HG02943 (cell line): ENCODE measurements around the gene ST6GALNAC1.
"Not testable (repeated sequence)": the region's sequence is repeated elsewhere in the genome, so short reads cannot be mapped to it uniquely, and the experiment has no call there.

Experiments
- ATAC-seq: cut with Tn5 transposase; IDR thresholded peaks from one replicate; pipeline ENCODE4 v1.9.1; 2021; ENCODE audit warnings: mild to moderate bottlenecking, low read depth, moderate library complexity; ENCODE audit not compliant: unreplicated experiment

ST6GALNAC1 gene

DNA sequence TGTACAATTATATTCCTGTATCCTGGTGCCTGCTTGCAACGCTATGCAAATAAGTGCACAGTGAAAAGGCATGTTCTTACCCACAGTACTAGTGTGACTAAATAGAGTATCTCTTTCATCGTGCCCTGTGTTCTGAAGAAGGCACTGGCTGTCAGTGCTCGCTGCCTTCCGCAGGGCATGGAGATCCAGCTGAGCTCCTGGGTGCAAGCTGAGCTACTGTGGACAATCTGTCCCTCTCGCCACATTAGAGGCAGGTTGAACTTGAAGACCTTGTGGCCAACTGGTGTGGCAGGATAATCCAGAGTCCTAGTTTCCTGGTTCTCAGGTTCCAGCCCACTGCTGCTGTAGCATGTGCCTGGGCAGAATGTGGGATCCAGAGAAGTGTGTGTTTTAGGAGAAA is 1.9 kb upstream of the ST6GALNAC1 start:
- ATAC-seq: no peak

DNA sequence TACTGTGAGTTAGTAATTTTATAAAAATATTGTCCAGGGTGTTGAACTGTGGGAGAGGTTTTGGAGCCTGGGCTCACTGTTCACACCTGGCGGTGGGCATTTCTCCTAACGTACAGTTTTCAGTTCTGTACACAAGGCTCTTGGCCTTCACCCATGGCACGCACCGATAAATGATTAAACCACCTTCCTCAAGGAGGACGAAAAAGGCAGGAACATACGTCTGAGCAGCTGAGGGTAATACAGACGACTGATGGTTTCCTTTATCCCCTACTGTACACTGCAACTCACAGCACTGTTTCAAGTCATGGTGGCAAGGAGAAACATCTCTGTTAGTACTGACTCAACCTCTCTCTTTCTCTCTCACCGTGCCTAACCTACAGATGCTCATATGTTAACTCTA is 1.4 kb upstream of the ST6GALNAC1 start:
- no peak for ATAC-seq

DNA sequence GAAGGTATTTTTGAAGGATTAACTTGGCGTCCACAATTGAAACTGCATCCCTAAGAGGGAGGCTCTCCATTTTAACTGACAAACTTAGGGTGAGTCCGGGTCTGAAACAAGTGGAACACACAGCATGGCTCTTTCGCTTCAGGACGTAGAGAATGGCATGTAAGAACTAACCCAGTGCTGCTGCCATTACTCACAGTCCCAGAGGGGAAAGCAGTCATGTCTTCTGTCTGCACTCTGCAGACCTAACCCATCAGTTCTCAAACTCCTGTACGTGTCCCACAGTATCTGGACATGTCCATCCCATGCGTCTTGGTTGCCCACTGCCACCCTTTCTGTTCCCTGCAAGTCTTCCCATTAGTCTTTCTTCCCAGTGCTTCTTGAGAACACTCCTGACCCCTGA is 563 bp downstream of the ST6GALNAC1 start:
- ATAC-seq: no peak

DNA sequence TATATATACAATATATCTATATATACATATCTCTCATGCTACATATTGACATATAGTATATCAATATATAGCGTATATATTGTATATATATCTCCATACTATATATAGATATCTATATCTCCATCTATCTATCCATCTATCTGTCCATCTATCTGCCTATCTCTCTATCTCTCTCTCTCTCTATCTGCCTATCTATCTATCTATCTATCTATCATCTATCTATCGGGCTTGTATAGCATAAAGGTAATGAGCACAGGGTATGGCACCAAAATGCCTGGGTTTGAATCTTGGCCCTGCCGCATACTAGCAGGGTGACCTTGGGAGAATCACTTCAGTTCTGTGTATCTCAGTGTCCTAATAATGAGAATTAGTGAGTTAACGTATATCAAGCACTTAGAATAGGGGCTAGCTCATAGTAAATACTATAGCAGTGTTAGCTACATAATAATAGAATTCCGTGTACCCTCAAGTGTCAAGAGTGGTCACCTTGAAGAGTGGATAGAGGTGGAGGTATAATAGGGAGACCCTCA is 1.5 kb downstream of the ST6GALNAC1 start:
- no peak for ATAC-seq

DNA sequence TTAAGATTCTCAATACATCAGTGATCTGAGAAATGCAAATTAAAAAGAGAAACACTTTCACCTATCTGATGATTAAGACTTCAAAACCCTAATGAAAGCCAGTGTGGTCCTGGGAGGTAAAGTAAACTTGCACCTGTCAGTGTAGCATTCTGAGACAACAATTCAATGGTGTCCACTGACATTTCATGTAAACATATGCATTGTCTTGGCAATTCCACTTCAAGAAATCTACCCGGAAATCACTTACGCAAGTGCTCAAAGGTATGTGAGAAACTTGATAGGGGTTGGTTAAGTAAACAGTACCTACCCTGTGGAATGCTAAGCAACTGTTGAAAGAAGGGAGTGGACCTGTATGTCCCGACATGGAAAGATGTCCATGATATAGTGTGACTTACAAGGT is 2.1 kb downstream of the ST6GALNAC1 start:
- ATAC-seq: no peak

DNA sequence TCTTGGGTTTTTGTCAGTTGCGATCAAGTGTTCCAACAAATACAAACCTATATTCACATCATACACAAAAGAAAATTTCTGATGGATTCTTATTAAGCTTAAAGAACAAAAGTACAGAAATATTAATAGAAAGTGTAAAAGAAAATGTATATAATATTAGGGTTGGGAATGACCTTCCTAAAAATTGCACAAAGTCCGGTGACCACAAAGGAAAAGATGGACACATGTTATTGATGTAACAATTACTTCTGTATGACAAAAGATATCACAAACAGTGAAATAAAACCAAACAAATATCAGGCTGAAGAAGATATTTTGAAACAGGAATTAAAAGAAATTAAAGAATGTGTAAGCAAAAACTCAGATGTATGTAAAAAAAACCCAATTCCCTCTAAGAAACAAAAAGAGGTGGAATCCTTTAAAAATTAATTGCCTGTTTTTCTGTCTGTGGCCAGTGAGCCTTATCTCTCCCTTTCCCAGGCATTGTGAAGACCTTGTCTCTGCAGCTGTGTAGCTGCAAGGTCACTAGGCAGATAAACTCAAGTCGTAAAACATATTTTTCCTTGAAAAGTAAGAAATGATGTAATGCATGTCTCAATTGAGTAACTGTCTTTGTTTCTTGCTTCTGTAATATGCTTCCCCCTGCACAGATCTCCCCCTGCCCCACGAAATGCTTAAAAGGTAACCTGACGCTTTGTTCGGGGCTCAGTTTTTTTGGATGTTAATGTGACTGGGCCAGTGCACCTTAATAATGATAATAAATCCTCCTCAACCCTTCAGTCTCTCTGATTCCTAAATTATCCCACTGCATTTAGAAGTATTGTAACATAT is 2.8 kb downstream of the ST6GALNAC1 start:
- no peak for ATAC-seq

DNA sequence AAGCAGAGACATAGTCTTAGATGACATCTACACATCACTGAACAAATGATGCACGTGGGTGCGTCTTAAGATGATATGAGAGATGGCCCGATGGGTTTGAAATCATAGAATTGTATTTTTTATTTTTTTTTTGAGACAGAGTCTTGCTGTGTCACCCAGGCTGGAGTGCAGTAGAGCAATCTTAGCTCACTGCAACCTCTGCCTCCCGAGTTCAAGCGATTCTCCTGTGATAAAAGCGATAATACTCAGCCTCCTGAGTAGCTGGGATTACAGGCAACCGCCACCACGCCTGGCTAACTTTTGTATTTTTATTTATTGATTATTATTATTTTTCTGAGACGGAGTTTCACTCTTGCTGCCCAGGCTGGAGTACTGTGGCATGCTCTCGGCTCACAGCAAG is 5.3 kb downstream of the ST6GALNAC1 start:
- ATAC-seq: no peak

DNA sequence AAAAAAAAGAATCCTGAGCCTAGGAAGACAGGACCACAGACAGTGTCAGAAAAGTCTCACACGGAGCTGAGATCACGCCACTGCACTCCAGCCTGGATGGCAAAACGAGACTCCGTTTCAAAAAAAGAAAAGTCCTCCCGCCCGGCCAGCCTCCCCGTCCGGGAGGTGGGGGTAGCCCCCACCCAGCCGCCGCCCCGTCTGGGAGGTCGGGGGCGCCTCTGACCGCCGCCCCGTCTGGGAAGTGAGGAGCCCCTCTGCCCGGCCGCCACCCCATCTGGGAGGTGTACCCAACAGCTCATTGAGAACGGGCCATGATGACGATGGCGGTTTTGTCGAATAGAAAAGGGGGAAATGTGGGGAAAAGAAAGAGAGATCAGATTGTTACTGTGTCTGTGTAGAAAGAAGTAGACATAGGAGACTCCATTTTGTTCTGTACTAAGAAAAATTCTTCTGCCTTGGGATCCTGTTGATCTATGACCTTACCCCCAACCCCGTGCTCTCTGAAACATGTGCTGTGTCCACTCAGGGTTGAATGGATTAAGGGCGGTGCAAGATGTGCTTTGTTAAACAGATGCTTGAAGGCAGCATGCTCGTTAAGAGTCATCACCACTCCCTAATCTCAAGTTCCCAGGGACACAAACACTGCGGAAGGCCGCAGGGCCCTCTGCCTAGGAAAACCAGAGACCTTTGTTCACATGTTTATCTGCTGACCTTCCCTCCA is 6.9 kb downstream of the ST6GALNAC1 start:
- ATAC-seq: not testable (repeated sequence)

DNA sequence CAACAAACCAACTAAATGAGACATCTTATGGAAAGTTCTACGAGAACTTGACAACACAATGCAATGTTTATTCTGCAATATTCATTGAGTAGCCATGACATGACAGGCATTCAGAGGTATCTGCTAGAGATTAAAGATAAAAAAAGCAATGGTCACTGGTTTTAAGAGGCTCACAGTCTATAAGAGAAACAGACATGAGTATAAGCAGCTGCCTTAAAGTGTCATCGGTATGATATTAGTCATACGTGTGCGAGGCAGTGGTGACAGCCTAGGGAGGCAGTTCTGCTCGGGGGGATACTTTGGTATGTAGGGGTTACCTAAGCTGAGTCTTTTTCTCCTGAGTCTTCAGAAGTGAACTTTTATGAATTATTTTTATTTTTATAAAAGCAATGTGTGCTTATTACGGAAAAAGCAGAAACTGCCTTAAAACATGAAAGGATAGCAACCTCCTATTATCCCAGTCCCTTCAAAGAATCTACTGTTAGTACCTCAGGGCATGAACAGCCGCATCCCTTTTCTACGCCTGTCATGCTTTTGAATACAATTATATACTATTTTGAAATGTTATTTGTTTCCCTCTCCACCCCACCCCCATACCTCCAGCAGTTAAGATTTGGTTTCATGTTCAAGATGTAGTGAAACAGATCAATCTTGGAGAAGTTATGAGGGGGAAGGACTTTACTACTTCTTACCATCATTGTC is 7.7 kb downstream of the ST6GALNAC1 start:
- no peak for ATAC-seq

DNA sequence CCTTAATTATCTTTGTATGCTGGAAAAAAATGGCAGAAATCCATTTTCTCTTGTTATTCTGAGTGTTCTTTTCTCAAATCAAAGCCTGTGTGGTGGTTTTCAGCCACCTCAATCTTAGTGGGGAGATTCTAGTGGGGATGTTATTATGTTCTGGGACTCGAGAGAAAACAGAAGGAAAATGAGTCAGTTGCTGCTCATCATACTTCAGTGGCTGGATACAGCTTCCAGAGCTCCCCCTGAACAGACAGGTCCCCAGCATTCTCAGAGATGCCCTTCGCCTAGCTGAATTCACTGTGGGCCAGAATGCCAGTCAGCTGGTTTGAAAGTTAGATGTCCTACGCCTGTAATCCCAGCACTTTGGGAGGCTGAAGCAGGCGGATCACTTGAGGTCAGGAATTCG is 8.5 kb downstream of the ST6GALNAC1 start:
- ATAC-seq: no peak

DNA sequence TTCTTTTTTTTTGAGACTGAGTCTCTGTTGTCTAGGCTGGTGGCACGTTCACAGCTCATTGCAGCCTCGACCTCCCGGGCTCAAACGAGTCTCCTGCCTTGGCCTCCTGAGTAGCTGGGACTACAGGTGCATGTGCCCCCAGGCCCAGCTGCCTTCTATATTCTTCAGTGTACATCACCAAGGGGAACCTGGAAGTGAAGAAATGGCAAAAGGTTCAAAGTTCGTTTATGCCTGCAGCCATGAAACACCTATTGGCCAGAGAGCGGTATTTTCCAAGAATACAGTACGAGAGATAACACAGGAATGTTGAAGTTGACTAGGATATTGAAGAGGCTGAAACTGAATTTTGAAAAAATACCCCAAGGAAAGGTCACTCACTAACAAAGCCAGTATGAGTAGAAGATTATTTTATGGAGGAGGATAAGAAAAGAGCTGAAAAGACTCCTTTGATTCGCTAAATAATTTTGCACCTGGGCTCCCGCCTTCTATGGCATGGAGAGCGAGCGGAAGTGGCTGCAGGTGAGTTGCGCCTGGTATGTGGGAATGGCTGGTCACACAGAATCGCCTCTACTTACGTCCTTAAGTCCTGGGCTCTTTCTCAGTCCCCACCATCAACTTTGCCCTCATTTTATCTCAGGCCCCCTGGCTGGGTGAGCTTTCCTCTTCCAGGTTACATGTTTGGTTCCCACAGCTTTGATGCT is 9.8 kb downstream of the ST6GALNAC1 start:
- ATAC-seq: no peak

DNA sequence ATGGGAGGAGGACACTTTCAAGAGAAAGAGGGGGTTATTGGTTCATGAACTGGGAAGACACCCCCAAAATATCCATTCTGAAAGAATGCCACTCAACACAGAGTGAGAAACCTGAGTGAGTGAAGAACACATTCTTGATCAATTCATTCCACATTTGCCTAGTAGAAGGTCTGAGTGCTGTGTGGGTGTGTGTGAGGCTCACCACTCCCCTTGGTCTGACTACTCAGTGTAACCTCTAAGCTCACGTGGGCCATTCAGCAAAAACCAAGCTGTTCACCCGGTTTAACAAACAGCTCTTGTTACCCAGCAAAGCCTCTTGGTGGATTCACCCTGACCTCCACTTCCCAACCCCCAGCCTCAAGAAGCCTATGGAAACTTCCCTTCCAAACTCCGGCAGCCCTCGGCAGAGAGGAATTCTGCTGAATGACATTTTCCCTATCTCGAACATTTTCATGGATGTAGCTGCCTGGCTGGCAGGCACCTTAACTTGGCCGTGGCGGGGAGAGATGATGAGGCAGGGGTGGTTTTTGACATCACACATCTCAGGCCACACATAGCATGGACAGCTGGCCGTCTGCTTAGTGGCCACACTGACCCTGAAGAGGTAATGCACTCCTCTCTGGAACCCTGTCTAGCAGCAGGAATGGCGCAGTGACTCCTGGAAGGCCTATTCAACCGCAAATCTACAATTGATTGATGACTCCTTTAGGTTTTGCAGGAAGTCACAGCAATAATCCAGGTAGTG is 11.6 kb downstream of the ST6GALNAC1 start:
- no peak for ATAC-seq

DNA sequence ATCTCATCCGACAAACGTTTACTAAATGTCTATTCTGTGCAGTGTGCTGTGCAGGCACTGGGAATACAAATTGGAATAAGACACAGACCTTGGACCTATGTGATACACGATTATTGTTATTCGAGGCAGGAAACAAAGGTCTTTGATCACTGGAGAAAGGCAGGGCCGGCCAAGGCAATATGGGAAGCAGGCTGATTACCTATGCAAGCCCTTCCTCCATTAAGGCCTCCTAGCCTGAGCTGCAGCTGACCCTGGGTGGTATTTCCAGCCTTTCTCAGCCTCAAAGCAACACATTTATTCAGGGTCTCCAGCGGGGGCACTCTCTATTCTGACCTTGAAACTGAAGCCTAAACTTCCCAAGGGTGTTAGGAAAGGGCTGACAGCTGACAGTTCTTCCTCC is 13.4 kb downstream of the ST6GALNAC1 start:
- no peak for ATAC-seq

DNA sequence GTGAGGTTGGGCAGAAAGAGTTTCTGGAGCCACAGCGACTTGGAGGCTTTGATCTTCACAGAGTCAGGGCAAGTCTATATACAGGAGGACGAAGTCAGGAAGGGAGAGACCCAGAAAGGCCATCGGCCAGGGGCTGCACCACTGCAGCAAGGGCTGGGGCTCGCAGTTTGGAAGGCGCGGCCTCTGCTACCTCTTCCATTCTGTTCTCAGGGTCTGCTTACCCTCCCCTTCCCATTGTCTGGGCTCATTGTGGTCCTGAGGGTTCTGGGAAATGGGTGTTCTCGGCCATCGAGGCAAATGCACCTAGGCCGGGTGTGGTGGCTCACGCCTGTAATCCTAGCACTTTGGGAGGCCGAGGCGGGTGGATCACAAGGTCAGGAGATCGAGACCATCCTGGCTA is 16.0 kb downstream of the ST6GALNAC1 start:
- no peak for ATAC-seq

DNA sequence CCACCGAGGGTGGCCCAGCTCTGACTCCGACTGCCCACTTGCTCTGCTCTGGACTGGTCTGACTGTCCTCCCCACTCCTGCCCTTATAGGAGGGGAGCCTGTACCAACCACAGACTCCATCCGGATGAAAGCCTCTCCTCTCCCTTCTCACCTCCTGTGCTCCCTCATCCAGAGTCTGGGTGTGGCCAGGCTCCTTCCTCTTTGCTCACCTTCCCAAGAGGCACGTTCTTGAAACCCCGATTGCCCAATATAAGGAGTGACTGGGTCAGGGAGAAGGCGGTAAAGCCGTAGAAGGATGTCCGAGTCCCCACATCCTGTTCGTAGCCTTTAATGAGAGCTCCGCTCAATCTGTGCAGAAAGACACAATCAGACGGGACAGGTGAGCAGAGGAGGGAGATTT is 17.1 kb downstream of the ST6GALNAC1 start:
- no peak for ATAC-seq

DNA sequence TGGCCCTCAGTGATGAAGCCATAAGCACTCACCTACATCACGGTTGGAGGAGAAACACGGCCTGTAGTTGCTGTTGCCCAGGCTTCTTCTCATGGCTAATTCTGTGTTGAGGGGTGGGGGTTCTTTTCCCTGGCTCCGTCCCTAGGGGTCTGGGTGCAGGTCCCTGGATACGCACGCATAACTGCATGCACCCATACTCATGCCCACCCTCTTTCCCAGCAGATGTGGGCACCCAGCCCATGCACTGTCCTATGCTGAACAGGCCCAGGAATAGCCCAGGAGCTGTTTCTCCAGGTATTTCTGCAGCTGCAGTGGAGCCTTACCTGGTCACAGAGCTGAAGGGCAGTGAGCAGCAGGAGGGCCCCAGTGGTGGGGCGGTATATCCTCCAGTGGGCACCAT is 18.1 kb downstream of the ST6GALNAC1 start:
- ATAC-seq: no peak

DNA sequence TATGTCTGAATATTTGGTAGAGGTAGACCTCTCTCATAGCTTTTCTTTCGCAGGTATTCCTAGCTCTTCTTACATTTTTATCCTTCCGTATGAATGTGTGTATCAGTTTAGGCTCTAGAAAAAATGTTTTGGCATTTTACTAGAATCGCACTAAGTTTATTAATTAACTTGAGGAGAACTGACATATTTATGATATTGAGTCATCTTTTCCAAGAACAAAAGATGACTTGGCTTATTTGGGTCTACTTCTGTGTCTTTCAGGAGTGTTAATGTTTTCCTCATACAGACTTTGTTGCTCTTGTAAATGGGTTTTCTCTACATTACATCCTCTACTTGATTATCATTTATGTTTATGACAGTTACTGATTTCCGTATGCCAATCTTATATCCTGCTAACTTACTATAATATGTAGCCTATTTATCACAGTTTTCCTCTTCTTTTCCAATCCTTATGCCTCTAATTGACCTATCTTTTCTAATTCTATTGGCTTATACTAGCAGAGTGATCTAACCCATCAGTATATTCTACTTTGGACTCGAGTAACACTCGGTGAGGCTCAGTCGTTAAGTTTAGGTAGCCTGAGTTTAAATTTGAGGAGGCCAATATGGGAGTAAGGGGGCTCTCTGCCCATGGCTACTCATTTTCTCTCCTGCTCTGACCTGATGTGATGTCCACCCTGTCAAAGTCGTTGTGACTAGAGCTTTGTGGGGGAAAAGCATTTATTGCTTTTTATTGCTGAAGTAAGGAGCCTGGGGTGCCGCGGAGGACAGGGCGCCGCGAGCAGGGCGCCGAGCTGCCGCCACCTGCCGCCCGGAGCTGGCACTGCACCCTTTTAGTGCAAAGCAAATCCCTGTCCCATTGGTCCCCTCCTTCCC is 20.0 kb downstream of the ST6GALNAC1 start:
- no peak for ATAC-seq

DNA sequence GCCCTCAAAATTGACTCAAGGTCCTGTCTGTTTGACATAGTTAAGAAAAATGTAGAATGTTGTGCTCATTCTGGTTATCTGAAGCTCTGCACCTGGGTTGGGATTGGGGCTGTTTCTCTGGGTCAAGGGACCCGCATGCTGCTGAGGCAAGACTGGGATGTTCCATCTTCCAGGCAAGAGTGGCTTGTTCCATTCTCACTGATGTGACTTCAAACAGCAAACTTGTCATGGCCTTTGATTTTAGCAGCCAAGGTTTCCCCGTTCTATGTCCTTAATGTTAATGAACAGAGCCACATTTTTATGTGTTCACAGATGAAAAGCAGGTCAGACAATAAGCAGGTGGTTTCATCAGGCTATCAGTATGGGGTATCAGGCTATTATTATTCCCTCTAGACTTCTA is 25.7 kb downstream of the ST6GALNAC1 start:
- ATAC-seq: no peak
